ENCODE measurements around the gene CLCN2.

- TF ChIP-seq CTCF (IDR thresholded peaks at IDR 0.05; ENCODE audit: insufficient read depth, low read length) = no peak
- TF ChIP-seq, protein P1, sequence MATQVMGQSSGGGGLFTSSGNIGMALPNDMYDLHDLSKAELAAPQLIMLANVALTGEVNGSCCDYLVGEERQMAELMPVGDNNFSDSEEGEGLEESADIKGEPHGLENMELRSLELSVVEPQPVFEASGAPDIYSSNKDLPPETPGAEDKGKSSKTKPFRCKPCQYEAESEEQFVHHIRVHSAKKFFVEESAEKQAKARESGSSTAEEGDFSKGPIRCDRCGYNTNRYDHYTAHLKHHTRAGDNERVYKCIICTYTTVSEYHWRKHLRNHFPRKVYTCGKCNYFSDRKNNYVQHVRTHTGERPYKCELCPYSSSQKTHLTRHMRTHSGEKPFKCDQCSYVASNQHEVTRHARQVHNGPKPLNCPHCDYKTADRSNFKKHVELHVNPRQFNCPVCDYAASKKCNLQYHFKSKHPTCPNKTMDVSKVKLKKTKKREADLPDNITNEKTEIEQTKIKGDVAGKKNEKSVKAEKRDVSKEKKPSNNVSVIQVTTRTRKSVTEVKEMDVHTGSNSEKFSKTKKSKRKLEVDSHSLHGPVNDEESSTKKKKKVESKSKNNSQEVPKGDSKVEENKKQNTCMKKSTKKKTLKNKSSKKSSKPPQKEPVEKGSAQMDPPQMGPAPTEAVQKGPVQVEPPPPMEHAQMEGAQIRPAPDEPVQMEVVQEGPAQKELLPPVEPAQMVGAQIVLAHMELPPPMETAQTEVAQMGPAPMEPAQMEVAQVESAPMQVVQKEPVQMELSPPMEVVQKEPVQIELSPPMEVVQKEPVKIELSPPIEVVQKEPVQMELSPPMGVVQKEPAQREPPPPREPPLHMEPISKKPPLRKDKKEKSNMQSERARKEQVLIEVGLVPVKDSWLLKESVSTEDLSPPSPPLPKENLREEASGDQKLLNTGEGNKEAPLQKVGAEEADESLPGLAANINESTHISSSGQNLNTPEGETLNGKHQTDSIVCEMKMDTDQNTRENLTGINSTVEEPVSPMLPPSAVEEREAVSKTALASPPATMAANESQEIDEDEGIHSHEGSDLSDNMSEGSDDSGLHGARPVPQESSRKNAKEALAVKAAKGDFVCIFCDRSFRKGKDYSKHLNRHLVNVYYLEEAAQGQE (IDR thresholded peaks at IDR 0.05; ENCODE audit: insufficient replicate concordance, low read depth) = no peak
- TF ChIP-seq POLR2AphosphoS5 (IDR thresholded peaks at IDR 0.05; ENCODE audit: low read depth) = no peak
These were observed 53.5 kb downstream of the CLCN2 start for GRCh38 chr3:184307915-184308314.
